OCI-LY1 (cell line): Measurements from ENCODE around the gene SLC26A8.
"Not testable (repeated sequence)": the region's sequence is repeated elsewhere in the genome, so short reads cannot be mapped to it uniquely, and the experiment has no call there.

Experiments used
- EZH2 ChIP-seq: fragments of 200-600 bp; sonication (generic), shearing (Covaris generic); IDR thresholded peaks from 2 replicates; pipeline ENCODE4 v1.8.0; 2017; ENCODE audit warnings: borderline replicate concordance, mixed run types, mild to moderate bottlenecking, antibody characterized with exemption, low read length, moderate library complexity, mixed read lengths
- TF ChIP-seq, protein P1 (sequence below): fragments of 200-600 bp; sonication (generic), shearing (Covaris generic); IDR thresholded peaks from 2 replicates; pipeline ENCODE4 v1.5.1; 2017; ENCODE audit warnings: mild to moderate bottlenecking, antibody characterized with exemption, low read length, moderate library complexity, mixed read lengths

DNA sequence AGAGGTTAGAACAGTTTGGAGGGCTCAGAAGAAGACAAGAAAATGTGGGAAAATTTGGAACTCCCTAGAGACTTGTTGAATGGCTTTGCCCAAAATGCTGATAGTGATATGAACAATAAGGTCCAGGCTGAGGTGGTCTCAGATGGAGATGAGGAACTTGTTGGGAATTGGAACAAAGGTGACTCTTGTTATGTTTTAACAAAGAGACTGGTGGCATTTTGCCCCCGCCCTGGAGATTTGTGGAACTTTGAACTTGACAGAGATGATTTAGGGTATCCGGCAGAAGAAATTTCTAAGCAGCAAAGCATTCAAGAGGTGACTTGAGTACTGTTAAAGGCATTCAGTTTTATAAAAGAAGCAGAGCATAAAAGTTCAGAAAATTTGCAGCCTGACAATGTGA lies 84.4 kb downstream of the SLC26A8 start:
- TF ChIP-seq, protein P1, sequence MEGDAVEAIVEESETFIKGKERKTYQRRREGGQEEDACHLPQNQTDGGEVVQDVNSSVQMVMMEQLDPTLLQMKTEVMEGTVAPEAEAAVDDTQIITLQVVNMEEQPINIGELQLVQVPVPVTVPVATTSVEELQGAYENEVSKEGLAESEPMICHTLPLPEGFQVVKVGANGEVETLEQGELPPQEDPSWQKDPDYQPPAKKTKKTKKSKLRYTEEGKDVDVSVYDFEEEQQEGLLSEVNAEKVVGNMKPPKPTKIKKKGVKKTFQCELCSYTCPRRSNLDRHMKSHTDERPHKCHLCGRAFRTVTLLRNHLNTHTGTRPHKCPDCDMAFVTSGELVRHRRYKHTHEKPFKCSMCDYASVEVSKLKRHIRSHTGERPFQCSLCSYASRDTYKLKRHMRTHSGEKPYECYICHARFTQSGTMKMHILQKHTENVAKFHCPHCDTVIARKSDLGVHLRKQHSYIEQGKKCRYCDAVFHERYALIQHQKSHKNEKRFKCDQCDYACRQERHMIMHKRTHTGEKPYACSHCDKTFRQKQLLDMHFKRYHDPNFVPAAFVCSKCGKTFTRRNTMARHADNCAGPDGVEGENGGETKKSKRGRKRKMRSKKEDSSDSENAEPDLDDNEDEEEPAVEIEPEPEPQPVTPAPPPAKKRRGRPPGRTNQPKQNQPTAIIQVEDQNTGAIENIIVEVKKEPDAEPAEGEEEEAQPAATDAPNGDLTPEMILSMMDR: not testable (repeated sequence)
- TF ChIP-seq EZH2: not testable (repeated sequence)
